ENCODE results near the gene ZC3H14. TPM values are rescaled to one million over a fixed set of nuclear protein-coding genes. Genes with fewer than 3 reads are reported as not detected.
A peak's percentile ranks its signal among the peaks of the same experiment; 100 is the strongest.

The ZC3H14 gene
- total RNA-seq, 1 donor from 2014 or later = 55.8 TPM

DNA sequence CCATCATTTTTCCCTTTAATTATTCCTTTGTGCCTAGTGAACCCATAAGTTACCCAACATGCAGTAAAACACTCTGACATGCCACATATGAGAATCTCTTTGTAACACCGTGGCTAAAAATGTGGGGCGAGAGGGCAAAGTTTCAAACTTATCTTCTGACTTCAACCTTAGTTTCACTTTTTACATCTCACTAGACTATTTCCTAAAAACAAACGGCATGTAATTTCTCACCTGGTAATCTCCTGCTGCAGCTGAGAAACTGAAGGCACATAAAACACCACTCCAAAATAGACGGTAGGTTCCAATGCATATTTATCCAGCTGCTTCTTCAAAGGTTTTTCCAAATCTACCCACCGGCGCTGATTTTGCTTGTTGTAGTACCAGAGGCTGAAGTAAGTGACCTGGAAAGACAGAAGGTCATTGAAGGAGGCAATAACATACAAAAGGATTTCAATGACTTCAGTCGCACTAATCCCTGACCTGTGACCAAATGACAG is 45.9 kb upstream of the ZC3H14 start:
- Histone ChIP-seq H3K79me2 (ENCODE audit: insufficient read depth, low read length) (peaks cover 37% of the 10 kb centered on the region), H3K9me3 (ENCODE audit: insufficient read depth, low read depth, low read length) (no peaks in the 10 kb centered on the region), H3K27ac (ENCODE audit: low read depth, low read length) (no peak overlapping the region), H3K36me3 (ENCODE audit: insufficient read depth, low read length) (peaks cover 15% of the 10 kb centered on the region), H3K4me3 (ENCODE audit: insufficient read depth, low read depth, low read length) (no peak overlapping the region), H3K27me3 (ENCODE audit: insufficient read depth, low read length) (no peaks in the 10 kb centered on the region), H3K4me1 (ENCODE audit: insufficient read depth, low read length) (peaks cover 8% of the 10 kb centered on the region), H2AFZ (ENCODE audit: low read depth, low read length) (no peak overlapping the region), H3K9ac (ENCODE audit: low read length) (no peak overlapping the region), H3K4me2 (ENCODE audit: low read length) (no peak overlapping the region), H4K20me1 (ENCODE audit: insufficient read depth, low read length) (peaks cover 25% of the 10 kb centered on the region)
- H3K27me3 Mint-ChIP-seq (ENCODE audit: low read depth, unreplicated experiment) = no peaks in the 10 kb centered on the region
- no peak overlapping the region for H3K27ac Mint-ChIP-seq (ENCODE audit: unreplicated experiment)
- H3K4me1 Mint-ChIP-seq (ENCODE audit: low read depth, unreplicated experiment) = peaks cover 19% of the 10 kb centered on the region
- H3K4me3 Mint-ChIP-seq (ENCODE audit: unreplicated experiment) = no peak overlapping the region
- H3K9me3 Mint-ChIP-seq (ENCODE audit: unreplicated experiment) = no peaks in the 10 kb centered on the region
- DNase-seq (ENCODE audit: low read depth) (no peak), FAIRE-seq (no peak)
- TF ChIP-seq, protein P1, sequence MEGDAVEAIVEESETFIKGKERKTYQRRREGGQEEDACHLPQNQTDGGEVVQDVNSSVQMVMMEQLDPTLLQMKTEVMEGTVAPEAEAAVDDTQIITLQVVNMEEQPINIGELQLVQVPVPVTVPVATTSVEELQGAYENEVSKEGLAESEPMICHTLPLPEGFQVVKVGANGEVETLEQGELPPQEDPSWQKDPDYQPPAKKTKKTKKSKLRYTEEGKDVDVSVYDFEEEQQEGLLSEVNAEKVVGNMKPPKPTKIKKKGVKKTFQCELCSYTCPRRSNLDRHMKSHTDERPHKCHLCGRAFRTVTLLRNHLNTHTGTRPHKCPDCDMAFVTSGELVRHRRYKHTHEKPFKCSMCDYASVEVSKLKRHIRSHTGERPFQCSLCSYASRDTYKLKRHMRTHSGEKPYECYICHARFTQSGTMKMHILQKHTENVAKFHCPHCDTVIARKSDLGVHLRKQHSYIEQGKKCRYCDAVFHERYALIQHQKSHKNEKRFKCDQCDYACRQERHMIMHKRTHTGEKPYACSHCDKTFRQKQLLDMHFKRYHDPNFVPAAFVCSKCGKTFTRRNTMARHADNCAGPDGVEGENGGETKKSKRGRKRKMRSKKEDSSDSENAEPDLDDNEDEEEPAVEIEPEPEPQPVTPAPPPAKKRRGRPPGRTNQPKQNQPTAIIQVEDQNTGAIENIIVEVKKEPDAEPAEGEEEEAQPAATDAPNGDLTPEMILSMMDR (IDR thresholded peaks at IDR 0.05; ENCODE audit: insufficient read depth, low read depth, low read length) = no peak
- no peak for TF ChIP-seq EZH2 (IDR thresholded peaks at IDR 0.05; ENCODE audit: insufficient read depth, low read length)
- H3K36me3 Mint-ChIP-seq (ENCODE audit: low read depth, unreplicated experiment) = peaks cover 1% of the 10 kb centered on the region

DNA sequence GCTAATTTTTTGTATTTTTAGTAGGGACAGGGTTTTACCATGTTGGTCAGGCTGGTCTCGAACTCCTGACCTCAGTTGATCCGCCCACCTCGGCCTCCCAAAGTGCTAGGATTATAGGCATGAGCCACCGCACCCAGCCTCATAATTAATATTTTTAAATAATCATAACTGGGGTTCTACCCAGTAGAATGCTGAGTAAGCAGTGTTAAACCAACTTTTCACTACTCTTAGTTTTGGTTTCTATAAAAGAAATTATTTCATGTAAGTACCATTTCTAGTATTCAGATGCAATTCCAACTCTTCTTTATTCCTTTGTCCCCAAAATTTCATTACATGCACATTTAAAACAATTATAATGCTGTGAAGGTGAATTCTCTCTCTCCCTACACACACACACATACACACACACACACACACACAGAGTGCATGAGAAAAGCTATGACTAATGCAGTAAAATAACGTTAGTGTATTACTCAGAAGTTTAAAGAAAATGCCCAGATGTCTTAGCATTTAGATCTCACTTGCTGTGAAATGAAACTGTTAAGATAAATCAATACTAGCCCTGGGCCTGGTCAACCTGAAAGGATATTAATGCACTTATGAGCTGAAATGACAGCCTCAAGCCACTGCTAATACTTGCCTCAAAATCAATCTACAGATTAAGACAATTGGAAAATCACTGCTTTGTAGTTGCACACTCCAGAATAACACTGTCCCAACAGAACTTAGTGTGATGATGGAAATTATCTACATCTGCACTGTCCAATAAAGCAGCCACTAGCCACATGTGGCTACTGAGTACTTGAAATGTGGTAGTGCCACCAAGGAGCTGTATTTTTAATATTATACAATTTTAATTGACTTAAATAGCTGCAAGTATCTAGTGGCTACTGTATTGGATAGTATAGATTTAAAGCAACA is 44.0 kb upstream of the ZC3H14 start:
- no peaks in the 10 kb centered on the region for H3K27me3 ChIP-seq (ENCODE audit: insufficient read depth, low read length)
- peaks cover 48% of the 10 kb centered on the region for H3K79me2 ChIP-seq (ENCODE audit: insufficient read depth, low read length)
- no peak for TF ChIP-seq EZH2 (IDR thresholded peaks at IDR 0.05; ENCODE audit: insufficient read depth, low read length)
- TF ChIP-seq, protein P1 (IDR thresholded peaks at IDR 0.05; ENCODE audit: insufficient read depth, low read depth, low read length) = no peak
- H3K4me1 ChIP-seq (ENCODE audit: insufficient read depth, low read length) = peaks cover 8% of the 10 kb centered on the region
- H3K27ac ChIP-seq (ENCODE audit: low read depth, low read length) = no peak overlapping the region
- no peaks in the 10 kb centered on the region for H3K9me3 Mint-ChIP-seq (ENCODE audit: unreplicated experiment)
- peaks cover 19% of the 10 kb centered on the region for H3K4me1 Mint-ChIP-seq (ENCODE audit: low read depth, unreplicated experiment)
- DNase-seq (ENCODE audit: low read depth) (peak; percentile 80), FAIRE-seq (peak; percentile 60)
- peaks cover 1% of the 10 kb centered on the region for H3K36me3 Mint-ChIP-seq (ENCODE audit: low read depth, unreplicated experiment)
- H3K4me3 Mint-ChIP-seq (ENCODE audit: unreplicated experiment) = no peak overlapping the region
- H3K27me3 Mint-ChIP-seq (ENCODE audit: low read depth, unreplicated experiment) = no peaks in the 10 kb centered on the region
- H2AFZ ChIP-seq (ENCODE audit: low read depth, low read length) = no peak overlapping the region
- H3K4me2 ChIP-seq (ENCODE audit: low read length) = peak overlapping the region; percentile 57
- H3K36me3 ChIP-seq (ENCODE audit: insufficient read depth, low read length) = peaks cover 9% of the 10 kb centered on the region
- H3K9ac ChIP-seq (ENCODE audit: low read length) = no peak overlapping the region
- peaks cover 35% of the 10 kb centered on the region for H4K20me1 ChIP-seq (ENCODE audit: insufficient read depth, low read length)
- no peak overlapping the region for H3K4me3 ChIP-seq (ENCODE audit: insufficient read depth, low read depth, low read length)
- peak overlapping the region; percentile 1 for H3K27ac Mint-ChIP-seq (ENCODE audit: unreplicated experiment)
- no peaks in the 10 kb centered on the region for H3K9me3 ChIP-seq (ENCODE audit: insufficient read depth, low read depth, low read length)

DNA sequence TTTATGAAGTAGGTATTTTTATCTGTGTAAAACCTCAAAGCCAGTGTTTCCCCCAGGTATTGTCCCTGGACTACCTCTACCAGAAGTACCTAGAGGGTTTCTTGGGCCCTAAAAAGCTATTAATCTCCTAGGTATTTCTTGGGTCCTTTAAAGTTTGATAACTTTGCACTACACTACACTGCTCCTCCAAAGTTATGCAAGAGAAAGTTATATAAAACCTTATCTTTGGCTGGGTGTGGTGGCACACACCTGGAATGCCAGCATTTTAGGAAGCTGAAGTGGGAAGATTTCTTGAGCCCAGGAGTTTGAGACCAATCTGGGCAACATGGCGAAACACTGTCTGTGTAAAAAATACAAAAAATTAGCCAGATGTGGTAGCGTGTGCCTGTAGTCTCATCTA is 42.9 kb upstream of the ZC3H14 start:
- no peak overlapping the region for H3K9ac ChIP-seq (ENCODE audit: low read length)
- Mint-ChIP-seq H3K27ac (ENCODE audit: unreplicated experiment) (no peak overlapping the region), H3K27me3 (ENCODE audit: low read depth, unreplicated experiment) (no peaks in the 10 kb centered on the region), H3K36me3 (ENCODE audit: low read depth, unreplicated experiment) (peaks cover 1% of the 10 kb centered on the region), H3K4me3 (ENCODE audit: unreplicated experiment) (no peak overlapping the region), H3K4me1 (ENCODE audit: low read depth, unreplicated experiment) (peaks cover 19% of the 10 kb centered on the region), H3K9me3 (ENCODE audit: unreplicated experiment) (no peaks in the 10 kb centered on the region)
- no peak overlapping the region for H3K4me3 ChIP-seq (ENCODE audit: insufficient read depth, low read depth, low read length)
- H3K9me3 ChIP-seq (ENCODE audit: insufficient read depth, low read depth, low read length) = no peaks in the 10 kb centered on the region
- no peaks in the 10 kb centered on the region for H3K27me3 ChIP-seq (ENCODE audit: insufficient read depth, low read length)
- H3K4me2 ChIP-seq (ENCODE audit: low read length) = no peak overlapping the region
- peaks cover 10% of the 10 kb centered on the region for H3K36me3 ChIP-seq (ENCODE audit: insufficient read depth, low read length)
- H2AFZ ChIP-seq (ENCODE audit: low read depth, low read length) = no peak overlapping the region
- DNase-seq (ENCODE audit: low read depth) (no peak), FAIRE-seq (no peak)
- peaks cover 42% of the 10 kb centered on the region for H4K20me1 ChIP-seq (ENCODE audit: insufficient read depth, low read length)
- TF ChIP-seq, protein P1 (IDR thresholded peaks at IDR 0.05; ENCODE audit: insufficient read depth, low read depth, low read length) = no peak
- TF ChIP-seq EZH2 (IDR thresholded peaks at IDR 0.05; ENCODE audit: insufficient read depth, low read length) = no peak
- peaks cover 59% of the 10 kb centered on the region for H3K79me2 ChIP-seq (ENCODE audit: insufficient read depth, low read length)
- peaks cover 8% of the 10 kb centered on the region for H3K4me1 ChIP-seq (ENCODE audit: insufficient read depth, low read length)
- H3K27ac ChIP-seq (ENCODE audit: low read depth, low read length) = no peak overlapping the region
